Stimulated activated naive CD8-positive, alpha-beta T cell treated with anti-CD3 and anti-CD28 coated beads, Interleukin-15, Interleukin-2, amounts not matched to agents 100 ng/mL and 50 ng/mL, for 24 hours (primary cell): ENCODE results near the gene RASSF1.
"Not testable (repeated sequence)": the region's sequence is repeated elsewhere in the genome, so short reads cannot be mapped to it uniquely, and the experiment has no call there.

ENCODE experiments used
- H3K27ac Mint-ChIP-seq: one replicate; pipeline ENCODE4 v1.8.0; 2021; ENCODE audit warnings: mild to moderate bottlenecking, mixed read lengths
- H3K27me3 Mint-ChIP-seq: one replicate; pipeline ENCODE4 v1.8.0; 2021; ENCODE audit warnings: mixed read lengths
- H3K36me3 Mint-ChIP-seq: one replicate; pipeline ENCODE4 v1.8.0; 2021; ENCODE audit warnings: low read depth, mixed read lengths
- H3K4me1 Mint-ChIP-seq: one replicate; pipeline ENCODE4 v1.8.0; 2021; ENCODE audit warnings: low read depth, mixed read lengths
- H3K4me3 Mint-ChIP-seq: one replicate; pipeline ENCODE4 v1.8.0; 2021; ENCODE audit warnings: mild to moderate bottlenecking, mixed read lengths
- H3K9me3 Mint-ChIP-seq: one replicate; pipeline ENCODE4 v1.8.0; 2021; ENCODE audit warnings: mixed read lengths

The RASSF1 gene

GRCh38 chr3:50284121-50284520 is 56.5 kb downstream of the RASSF1 start:
- not testable (repeated sequence) for H3K27me3 Mint-ChIP-seq, H3K4me1 Mint-ChIP-seq, H3K9me3 Mint-ChIP-seq, H3K4me3 Mint-ChIP-seq, H3K27ac Mint-ChIP-seq
- H3K36me3 Mint-ChIP-seq: peaks cover 23% of the 10 kb centered on the region
